GM18867 (cell line): ENCODE data around the gene WDTC1.

Source experiments
- ATAC-seq: cut with Tn5 transposase; IDR thresholded peaks from one replicate; pipeline ENCODE4 v1.9.1; 2021; ENCODE audit warnings: mild to moderate bottlenecking, moderate library complexity; ENCODE audit not compliant: unreplicated experiment

WDTC1 gene

GRCh38 chr1:27332536-27333281 lies 98.3 kb downstream of the WDTC1 start:
- no peak for ATAC-seq

GRCh38 chr1:27333717-27334279 lies 99.4 kb downstream of the WDTC1 start:
- no peak for ATAC-seq

- no peak for ATAC-seq
Observed at GRCh38 chr1:27335506-27336422, 101.3 kb downstream of the WDTC1 start.

- no peak for ATAC-seq
Observed at GRCh38 chr1:27336756-27337155, 102.3 kb downstream of the WDTC1 start.

- no peak for ATAC-seq
Observed at GRCh38 chr1:27338751-27339150, 104.3 kb downstream of the WDTC1 start.

GRCh38 chr1:27339213-27339612 lies 104.8 kb downstream of the WDTC1 start:
- ATAC-seq: no peak

GRCh38 chr1:27341525-27342252 lies 107.3 kb downstream of the WDTC1 start, which contains the start of gene SYTL1:
SYTL1 (plus strand) TSS chr1:27342022; CDS start chr1:27345335, 3,313 bp downstream.
- peak; percentile 55 for ATAC-seq

- no peak for ATAC-seq
Observed at GRCh38 chr1:27342391-27342777, 108.0 kb downstream of the WDTC1 start.

- ATAC-seq: no peak
Observed at GRCh38 chr1:27342778-27343638, 108.6 kb downstream of the WDTC1 start.

- ATAC-seq: no peak
Observed at GRCh38 chr1:27343639-27344025, 109.2 kb downstream of the WDTC1 start.

GRCh38 chr1:27345272-27345671 lies 110.8 kb downstream of the WDTC1 start:
- no peak for ATAC-seq

- no peak for ATAC-seq
Observed at GRCh38 chr1:27346357-27346756, 111.9 kb downstream of the WDTC1 start.

GRCh38 chr1:27346991-27347624 lies 112.7 kb downstream of the WDTC1 start:
- ATAC-seq: no peak

GRCh38 chr1:27348861-27349783 lies 114.7 kb downstream of the WDTC1 start:
- ATAC-seq: peak; percentile 42

- ATAC-seq: no peak
Observed at GRCh38 chr1:27349784-27350662, 115.6 kb downstream of the WDTC1 start.

GRCh38 chr1:27350663-27351540 lies 116.5 kb downstream of the WDTC1 start:
- ATAC-seq: no peak
